IPS-18c (cell line): Measurements from ENCODE around the gene BMP6.

ENCODE experiments used
- H3K4me3 ChIP-seq: 2 replicates; pipeline ENCODE4 v1.7.0; 2013; ENCODE audit warnings: low read depth, mild to moderate bottlenecking, low read length, moderate library complexity; ENCODE audit not compliant: insufficient read depth
- H3K9me3 ChIP-seq: one replicate; pipeline ENCODE4 v1.6.1; 2013; ENCODE audit warnings: mild to moderate bottlenecking, low read length, moderate library complexity; ENCODE audit not compliant: control insufficient read depth, insufficient read depth

BMP6 gene

DNA sequence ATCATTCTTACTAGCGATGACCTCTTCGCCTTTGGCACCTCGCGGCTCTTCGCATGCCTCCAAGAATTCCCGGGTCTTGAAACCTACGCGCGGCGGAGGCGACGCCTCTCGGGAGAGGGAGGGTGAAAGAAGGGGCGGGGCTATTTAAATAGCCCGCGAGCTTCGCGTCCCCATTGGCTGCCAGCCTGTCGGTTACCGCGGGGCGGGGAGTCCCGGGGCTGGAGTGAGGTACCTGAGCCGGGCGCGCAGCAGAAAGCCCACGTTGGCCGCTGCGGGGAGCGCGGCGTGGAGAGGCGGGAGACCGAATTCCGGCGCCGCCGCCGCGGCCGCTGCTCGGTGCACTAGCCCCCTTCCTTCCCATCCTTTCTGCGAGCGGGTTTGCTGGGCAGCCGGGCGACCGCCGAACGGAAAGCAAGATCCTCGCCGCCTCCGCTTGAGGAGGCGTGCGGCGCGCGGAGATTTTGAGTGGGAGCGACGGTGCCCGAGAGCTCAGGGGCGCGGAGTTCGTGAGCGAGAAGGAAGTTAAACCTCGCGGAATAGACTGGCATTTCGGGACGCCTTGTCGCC, at the start of gene BMP6:
Gene BMP6, plus strand, starts transcription at position 251 of the 567 bp plus-strand sequence. CDS start 857 bp downstream, outside the sequence.
- no peaks in the 10 kb centered on the region for H3K9me3 ChIP-seq
- H3K4me3 ChIP-seq = peak within 1 kb of the TSS; percentile 64

DNA sequence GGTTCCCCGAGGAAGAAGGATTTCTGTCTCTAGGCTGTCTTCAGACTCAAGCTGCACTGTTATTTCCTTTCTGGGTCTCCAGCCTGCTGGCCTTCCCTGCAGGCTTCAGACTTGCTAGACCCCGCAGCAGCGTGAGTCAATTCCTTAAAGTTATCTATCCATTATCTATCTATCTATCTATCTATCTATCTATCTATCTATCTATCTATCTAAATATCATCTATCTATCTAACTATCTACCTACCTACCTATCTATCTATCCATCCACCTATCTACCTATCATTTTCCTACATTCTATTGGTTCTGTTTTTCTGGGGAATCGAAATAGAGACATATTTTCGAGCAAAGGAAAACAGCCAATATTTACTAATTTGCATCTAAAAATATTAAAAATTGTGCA, 48.7 kb upstream of the BMP6 start:
- Histone ChIP-seq H3K9me3 (peaks cover 2% of the 10 kb centered on the region), H3K4me3 (no peak overlapping the region)

DNA sequence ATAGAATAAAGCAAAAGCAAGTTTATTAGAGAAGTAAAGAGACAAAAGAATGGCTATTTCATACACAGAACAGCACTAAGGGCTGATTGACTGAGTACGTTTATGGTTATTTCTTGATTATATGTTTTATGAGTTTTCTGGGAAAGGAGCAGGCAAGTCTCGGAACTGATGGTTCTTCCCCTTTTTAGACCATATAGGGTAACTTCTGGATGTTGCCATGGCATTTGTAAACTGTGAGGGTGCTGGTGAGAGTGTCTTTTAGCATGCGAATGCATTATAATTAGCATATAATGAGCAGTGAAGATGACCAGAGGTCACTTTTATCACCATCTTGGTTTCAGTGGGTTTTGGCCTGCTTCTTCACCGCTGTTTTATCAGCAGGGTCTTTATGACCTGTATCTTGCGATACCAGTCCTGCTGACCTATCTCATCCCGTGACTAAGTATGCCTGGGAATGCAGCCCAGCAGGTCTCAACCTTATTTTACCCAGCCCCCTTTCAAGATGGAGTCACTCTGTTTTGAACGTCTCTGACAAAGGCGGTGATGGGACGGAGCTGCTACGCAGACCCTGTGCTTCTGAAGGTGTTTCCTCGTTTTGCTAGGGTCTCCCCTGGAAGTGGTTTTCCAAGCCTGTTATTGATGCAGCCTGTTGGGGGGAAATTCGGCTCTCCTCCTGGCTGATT, 45.4 kb upstream of the BMP6 start:
- H3K4me3 ChIP-seq = no peak overlapping the region
- peaks cover 2% of the 10 kb centered on the region for H3K9me3 ChIP-seq

DNA sequence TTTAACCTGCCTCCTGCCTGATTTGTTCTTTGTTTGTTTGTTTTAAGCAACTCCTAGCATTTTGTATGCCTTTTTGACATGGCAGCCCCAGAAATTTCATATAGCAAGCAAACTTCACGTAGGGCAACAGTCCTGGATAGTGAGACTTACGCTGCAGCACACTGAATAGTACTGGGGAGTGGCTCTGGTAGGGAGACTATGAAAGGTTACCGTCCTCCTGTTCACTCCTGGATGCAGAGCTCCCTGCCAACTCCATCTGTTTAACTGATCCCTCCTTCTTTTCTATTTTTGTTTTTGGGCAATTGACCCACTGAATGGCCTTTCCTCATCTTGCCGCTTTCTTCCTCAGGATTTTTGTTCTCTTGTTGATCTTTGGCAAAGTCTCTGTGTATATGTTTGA, 44.5 kb upstream of the BMP6 start:
- Histone ChIP-seq H3K4me3 (no peak overlapping the region), H3K9me3 (no peaks in the 10 kb centered on the region)

DNA sequence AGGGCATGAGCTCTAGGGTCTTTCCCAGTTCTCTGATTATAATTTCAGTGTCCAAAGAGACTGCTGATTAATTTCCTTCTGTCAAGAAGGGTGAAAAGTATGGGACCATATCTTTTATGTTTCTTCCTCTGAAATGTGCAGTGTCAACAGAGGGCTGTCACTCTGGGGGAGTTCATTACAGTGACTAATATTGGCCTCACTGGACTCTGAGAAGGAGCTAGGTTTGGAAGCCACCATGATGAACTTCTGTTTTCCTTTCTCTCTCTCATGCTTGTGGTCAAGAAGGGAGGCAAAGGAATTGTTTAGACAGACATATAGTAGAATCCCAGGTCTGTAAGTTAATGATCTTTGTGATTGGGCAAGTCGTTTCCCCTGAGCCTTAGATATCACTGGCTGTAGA, 41.8 kb upstream of the BMP6 start:
- no peaks in the 10 kb centered on the region for H3K9me3 ChIP-seq
- no peak overlapping the region for H3K4me3 ChIP-seq

DNA sequence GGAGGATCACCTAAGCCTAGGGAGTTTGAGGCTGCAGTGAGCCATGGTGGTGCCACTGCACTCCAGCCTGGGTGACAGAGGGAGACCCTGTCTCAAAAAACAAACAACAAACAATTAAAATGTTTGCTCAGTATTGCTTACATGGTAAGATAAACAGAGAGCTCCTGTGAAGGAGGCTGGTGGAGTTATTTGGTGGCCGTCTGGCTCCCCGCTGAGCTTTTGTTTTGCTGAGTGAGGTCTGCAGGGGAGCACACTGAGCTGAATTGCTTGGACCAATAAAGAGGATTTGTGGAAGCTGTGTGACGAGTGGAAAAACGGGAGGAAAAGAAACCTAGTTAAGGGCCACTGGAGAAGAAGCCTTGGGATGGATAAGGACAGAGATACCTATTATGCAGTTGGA, 41.1 kb upstream of the BMP6 start:
- no peaks in the 10 kb centered on the region for H3K9me3 ChIP-seq

DNA sequence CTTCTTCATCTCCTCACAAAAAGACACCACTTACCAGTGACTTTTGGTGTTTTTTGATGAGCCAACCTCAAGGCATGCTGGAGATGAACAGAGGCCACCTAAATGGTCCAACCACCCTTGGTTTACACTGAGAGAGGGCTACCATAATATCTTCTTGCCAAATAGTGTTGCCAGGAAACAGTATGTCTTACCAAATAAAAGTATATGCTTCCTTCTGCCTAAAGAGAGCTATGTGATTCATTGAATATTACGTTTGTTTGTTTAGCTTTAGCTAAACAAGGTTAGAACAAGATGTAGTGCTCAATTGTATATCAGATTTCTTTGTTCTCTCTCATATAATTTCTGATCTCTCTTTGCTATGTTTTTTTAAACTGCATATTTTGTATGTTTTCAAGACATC, 40.6 kb upstream of the BMP6 start:
- Histone ChIP-seq H3K4me3 (no peak overlapping the region), H3K9me3 (no peaks in the 10 kb centered on the region)

More for the DNA sequence above, 41.1 kb upstream of the BMP6 start:
- H3K4me3 ChIP-seq = no peak overlapping the region

DNA sequence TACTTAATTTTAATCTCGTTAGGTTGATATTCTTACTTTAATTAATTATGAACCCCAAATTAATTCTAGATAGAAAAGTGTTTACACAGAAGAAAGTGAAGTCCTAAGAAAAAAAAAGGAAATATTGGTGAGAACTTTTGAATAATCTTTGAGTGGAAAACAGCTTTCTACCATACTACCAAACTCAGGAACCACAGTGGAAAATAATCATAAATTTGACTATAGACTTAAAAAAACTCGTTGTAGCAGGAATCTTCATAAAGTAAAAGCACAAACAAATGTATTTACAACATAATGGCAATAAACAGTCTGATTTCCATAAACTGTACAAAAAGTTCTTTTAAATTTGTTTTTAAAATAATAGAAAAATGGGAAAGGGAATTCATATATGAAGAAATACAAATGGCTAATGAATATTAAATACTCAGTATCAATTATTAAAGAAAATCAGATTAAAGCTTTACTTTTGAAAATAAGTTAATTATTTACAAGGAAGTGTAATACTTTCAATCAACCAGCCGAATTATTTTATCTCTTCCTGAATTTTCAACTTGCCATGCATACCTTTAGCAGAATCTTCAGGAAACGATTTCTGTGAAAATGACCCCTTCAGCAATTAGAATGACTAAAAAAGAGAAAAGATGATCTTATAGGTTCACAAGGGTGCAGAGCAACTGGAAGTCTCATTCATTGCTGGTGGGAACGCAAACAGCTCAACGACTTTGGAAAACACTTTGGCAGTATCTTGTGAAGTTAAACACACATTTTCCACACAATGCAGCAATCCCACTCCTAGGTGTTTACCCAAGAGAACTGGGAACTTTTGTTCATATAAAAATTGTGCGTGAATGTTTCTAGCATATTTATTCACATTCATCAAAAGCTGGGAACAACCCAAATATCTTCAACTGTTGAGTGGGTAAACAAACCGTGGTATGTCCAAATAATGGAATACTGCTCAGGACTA, 38.5 kb upstream of the BMP6 start:
- H3K9me3 ChIP-seq = no peaks in the 10 kb centered on the region
- H3K4me3 ChIP-seq = no peak overlapping the region

DNA sequence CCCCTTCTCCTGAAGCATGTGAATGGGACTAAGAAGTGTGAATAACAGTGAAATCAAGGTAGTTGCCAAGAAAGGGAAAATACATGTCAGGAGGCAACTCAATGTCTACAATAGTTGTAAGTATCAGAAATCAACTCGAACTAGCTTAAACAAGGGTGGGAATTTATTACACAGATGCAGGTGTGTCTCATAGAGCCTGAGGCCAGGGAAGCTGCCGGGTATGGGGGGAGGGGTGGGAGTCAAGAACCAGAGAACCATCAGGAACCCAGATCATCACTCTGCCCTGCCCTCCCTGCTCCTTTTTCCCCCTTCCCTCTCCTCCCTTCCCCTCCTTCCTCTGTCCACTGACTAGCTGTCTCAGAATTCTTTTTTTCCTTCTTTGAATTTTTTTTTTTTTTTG, 34.9 kb upstream of the BMP6 start:
- H3K4me3 ChIP-seq = no peak overlapping the region

DNA sequence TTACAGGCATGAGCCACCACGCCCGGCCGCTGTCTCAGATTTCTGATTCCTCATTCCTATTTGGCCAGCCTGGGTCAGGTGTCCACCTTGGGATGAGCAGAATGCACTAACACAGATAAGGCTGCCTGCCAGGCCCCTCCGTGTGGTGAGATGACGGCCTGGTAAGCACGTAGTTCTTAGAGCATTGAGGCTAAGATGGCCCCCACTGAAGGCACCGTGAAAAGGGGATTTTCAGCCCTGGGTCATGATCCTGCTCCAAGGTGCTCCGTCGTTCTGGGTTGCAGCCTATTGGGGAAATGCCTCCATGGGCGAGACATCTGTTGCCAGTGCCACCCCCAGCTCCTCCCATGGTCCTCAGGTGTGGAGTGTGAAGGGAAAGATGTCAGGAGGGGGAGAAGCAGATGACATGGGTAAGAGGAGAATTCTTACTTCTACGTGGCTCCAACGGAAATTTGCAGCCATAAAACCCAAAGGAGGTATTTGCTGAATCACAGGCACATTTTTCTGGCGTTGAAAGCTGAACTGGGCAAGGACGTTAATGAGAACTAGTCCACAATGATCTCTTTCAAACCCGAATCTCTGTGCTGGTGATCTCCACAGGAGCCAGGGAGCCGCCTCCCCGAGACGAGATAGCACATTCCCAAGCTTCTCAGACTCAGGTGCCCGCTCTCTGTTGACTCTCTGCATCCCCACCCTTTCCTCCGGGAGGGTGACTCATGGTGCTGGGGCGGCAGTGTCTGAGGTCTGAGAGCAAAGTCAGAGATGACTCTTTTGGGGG, 34.0 kb upstream of the BMP6 start:
- H3K9me3 ChIP-seq = no peaks in the 10 kb centered on the region
- no peak overlapping the region for H3K4me3 ChIP-seq

More for the DNA sequence above, 34.9 kb upstream of the BMP6 start:
- H3K9me3 ChIP-seq = no peaks in the 10 kb centered on the region

DNA sequence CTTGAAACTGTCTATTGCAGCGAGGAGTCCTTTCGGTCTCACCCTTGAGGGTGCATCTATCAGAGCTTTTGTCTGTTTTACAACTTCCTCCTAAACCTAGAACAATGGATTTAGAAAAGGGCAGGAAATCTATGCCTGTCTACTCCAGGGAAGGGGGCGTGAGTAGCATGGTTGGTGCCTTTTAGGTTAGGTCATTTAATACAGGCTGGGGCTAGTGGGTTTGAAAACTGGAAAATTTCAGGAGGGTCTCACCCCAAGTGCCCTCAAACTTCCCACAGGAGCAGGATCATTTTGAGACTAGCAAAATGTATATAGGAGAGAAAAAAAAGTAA, 33.5 kb upstream of the BMP6 start:
- no peaks in the 10 kb centered on the region for H3K9me3 ChIP-seq
- no peak overlapping the region for H3K4me3 ChIP-seq

DNA sequence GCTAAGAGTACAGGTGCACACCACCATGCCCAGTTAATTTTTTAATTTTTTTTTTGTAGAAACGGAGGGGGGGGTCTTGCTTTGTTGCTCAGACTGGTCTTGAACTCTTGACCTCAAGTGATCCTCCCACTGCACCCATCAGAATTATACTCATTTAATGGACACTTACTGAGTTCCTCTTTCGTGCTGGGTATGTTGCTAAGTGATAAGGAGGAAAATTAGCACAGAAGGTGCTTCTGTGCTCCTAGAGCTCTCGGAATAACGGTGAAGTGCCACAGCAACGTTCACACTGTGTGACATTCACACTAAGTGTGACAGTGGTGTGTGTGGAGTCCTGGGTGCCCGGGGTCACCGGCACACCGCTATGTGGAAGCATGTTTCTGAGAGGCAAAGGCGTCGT, 32.1 kb upstream of the BMP6 start:
- Histone ChIP-seq H3K4me3 (no peak overlapping the region), H3K9me3 (no peaks in the 10 kb centered on the region)

DNA sequence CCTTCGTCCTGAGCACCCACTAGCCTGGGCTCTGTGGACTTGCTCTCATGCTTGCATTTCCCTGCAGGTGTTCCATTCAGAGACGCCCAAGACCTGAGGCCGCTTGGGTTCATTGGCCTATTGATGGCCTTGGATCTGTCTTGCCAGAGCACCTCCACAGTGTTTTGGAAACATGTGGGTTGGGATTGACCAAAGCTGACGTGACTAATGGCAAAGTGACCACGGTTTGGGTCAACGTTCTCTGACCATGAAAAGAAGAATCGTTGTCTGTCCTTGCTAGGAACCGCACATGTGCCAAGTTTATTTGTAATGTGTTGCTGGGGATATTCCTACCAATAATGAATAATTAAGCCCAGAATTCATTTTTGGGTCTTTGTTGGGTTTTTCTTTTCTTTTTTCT, 29.8 kb upstream of the BMP6 start:
- H3K9me3 ChIP-seq = no peaks in the 10 kb centered on the region

DNA sequence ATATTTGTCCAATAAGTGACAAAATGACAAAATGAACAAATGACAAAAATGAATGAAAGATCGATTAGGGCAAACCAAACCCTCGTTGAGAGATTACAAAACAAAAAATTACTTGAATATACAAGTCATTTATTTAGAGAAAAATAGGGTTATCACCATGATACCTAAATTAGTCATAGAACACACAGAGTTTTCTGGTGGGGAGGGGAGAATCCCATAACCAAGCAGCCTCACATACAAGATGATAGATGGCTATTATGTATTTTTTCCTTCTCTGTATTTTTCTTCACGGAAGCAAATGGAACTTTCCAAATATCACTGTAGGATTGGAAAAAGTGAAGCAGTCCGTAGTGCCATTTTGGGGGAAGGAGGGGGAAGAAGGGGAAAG, 28.5 kb upstream of the BMP6 start:
- Histone ChIP-seq H3K9me3 (no peaks in the 10 kb centered on the region), H3K4me3 (no peak overlapping the region)

More for the DNA sequence above, 29.8 kb upstream of the BMP6 start:
- no peak overlapping the region for H3K4me3 ChIP-seq

DNA sequence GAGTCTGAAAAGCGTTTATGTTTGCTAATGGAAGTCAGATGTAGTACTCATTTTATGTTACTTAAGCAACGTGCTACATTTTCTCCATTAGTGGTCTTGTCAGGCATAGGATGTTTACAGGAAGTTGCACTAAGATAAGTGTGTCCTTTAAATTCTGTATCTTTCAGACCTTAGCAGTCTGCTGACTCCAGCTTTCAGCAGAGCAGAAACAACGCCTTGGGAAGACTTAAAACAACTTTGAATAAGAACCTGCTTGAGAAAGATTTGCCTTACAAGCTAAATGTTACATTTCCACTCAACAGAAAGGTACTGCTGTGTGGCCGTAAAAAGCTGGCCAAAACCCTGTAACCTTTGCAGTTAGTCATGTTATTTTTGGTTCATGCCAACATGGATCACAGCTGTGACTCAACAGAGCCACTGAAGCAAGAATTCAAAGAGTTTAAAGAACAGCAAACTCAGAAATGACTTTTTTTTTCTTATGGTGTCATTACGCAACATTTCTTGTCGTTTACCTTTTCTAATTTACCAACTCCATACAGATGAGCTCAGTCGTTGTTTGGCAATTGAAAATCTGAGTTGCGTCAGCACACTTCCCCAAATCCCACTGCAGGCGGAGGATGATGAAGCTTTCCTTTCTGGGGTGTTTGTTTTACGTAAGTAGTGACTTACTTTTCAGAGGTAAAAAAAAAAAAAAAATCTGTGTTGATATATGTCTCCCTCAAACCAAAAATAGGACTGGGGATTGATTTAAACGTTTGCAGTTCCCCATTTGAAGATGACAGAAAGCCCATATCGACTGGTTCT, 27.9 kb upstream of the BMP6 start:
- Histone ChIP-seq H3K4me3 (no peak overlapping the region), H3K9me3 (no peaks in the 10 kb centered on the region)

DNA sequence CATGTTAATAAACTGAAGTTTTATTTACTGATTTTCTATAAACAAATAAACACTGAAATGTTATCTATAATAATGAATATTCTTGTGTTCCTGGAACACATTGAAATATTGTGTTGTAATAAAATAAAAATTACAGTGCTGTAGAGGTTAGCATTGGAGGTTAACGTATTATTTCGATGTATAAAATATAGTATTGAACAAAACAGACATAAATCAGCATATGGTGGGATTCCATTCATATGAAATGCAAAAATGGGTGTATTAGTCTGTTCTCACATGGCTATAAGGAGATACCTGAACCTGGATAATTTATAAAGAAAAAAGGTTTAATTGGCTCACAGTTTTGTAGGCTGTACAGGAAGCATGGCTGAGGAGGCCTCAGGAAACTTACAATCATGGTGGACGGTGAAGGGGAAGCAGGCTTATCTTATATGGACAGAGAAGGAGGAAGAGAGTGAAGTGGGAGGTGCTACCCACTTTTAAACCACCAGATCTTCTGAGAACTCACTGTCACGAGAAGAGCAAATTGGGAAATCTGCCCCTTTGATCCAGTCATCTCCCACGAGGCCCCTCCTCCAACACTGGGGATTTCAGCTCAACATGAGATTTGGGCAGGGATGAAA, 24.6 kb upstream of the BMP6 start:
- Histone ChIP-seq H3K9me3 (no peaks in the 10 kb centered on the region), H3K4me3 (no peak overlapping the region)
